OCI-LY7 (cell line): ENCODE measurements around the gene SGSM2. TPM values are rescaled to one million over a fixed set of nuclear protein-coding genes. Genes with fewer than 3 reads are reported as not detected.

Experiments used
- BruUV-seq: library from RNA; stranded (reverse); fragments of 400-500 nt; replicated peaks from 2 replicates; lab custom pipeline; 2021; lab: Mats Ljungman, UMichigan
- CTCF ChIA-PET: fragments of 300-600 bp; sonication (Branson Sonifier 250); formaldehyde crosslinking; loops from one replicate; lab custom pipeline; 2022; ENCODE audit warnings: antibody characterized with exemption; ENCODE audit not compliant: unreplicated experiment; lab: Charles Lee
- POLR2A ChIA-PET: fragments of 300-600 bp; sonication (Branson Sonifier 250); formaldehyde crosslinking; loops from one replicate; lab custom pipeline; 2022; ENCODE audit warnings: antibody characterized with exemption; lab: Charles Lee
- DNase-seq: peaks from one replicate; pipeline ENCODE4 v3.0.0-alpha.2; 2015; ENCODE audit warnings: low spot score
- H2AFZ ChIP-seq: fragments of 200-600 bp; sonication (generic), shearing (Covaris generic); 2 replicates; pipeline ENCODE4 v1.6.1; 2014; ENCODE audit warnings: mild to moderate bottlenecking, antibody characterized with exemption, low read length, moderate library complexity
- H3K27ac ChIP-seq: fragments of 200-600 bp; sonication (generic); 2 replicates; pipeline ENCODE4 v1.5.1; 2014; ENCODE audit warnings: mixed run types, low read depth, mild to moderate bottlenecking, moderate library complexity, low read length, inconsistent platforms; ENCODE audit not compliant: poor library complexity, severe bottlenecking
- H3K36me3 ChIP-seq: fragments of 200-600 bp; sonication (generic); 2 replicates; pipeline ENCODE4 v1.6.1; 2014; ENCODE audit warnings: mild to moderate bottlenecking, antibody characterized with exemption, low read length, moderate library complexity, mixed read lengths; ENCODE audit not compliant: insufficient read depth
- H3K4me1 ChIP-seq: fragments of 200-600 bp; sonication (generic); 2 replicates; pipeline ENCODE4 v1.5.1; 2014; ENCODE audit warnings: mild to moderate bottlenecking, low read length; ENCODE audit not compliant: insufficient read depth, poor library complexity, severe bottlenecking
- H3K4me2 ChIP-seq: fragments of 200-600 bp; sonication (generic); 2 replicates; pipeline ENCODE4 v1.6.1; 2014; ENCODE audit warnings: mild to moderate bottlenecking, low read length
- H3K4me3 ChIP-seq: fragments of 200-600 bp; sonication (generic); 2 replicates; pipeline ENCODE4 v1.5.1; 2014; ENCODE audit warnings: mild to moderate bottlenecking, low read depth, low read length; ENCODE audit not compliant: poor library complexity, severe bottlenecking
- H3K79me2 ChIP-seq: fragments of 200-600 bp; sonication (generic); 2 replicates; pipeline ENCODE4 v1.6.1; 2016; ENCODE audit warnings: low read depth, mild to moderate bottlenecking, low read length, moderate library complexity, mixed read lengths; ENCODE audit not compliant: insufficient read depth
- H3K9me2 ChIP-seq: fragments of 200-600 bp; sonication (generic); 2 replicates; pipeline ENCODE4 v1.6.1; 2016; ENCODE audit warnings: mild to moderate bottlenecking, low read length, mixed read lengths; ENCODE audit not compliant: insufficient read depth
- H3K9me3 ChIP-seq: fragments of 200-600 bp; sonication (generic); 2 replicates; pipeline ENCODE4 v1.6.1; 2014; ENCODE audit warnings: mild to moderate bottlenecking, mixed run types, low read length, mixed read lengths
- H4K20me1 ChIP-seq: fragments of 200-600 bp; sonication (generic); 2 replicates; pipeline ENCODE4 v1.6.1; 2014; ENCODE audit warnings: mild to moderate bottlenecking, antibody characterized with exemption, low read length, moderate library complexity, mixed read lengths; ENCODE audit not compliant: insufficient read depth
- CTCF ChIP-seq: fragments of 200-600 bp; sonication (generic); conservative IDR thresholded peaks from 2 replicates; pipeline ENCODE4 v1.5.1; 2014; ENCODE audit warnings: mild to moderate bottlenecking, antibody characterized with exemption, low read length, moderate library complexity, mixed read lengths
- EZH2phosphoT487 ChIP-seq: fragments of 200-600 bp; sonication (generic); IDR thresholded peaks from 2 replicates; pipeline ENCODE4 v1.6.1; 2018; ENCODE audit warnings: low read depth, borderline replicate concordance, mild to moderate bottlenecking, mixed run types, antibody characterized with exemption, low read length, moderate library complexity, mixed read lengths
- intact Hi-C: fragments of 100-400 bp; cut with micrococcal nuclease; formaldehyde crosslinking; loops from one replicate; pipeline ENCODE4 v1.10.0; 2022; ENCODE audit not compliant: unreplicated experiment
- total RNA-seq, 2 experiments: library from RNA; depleted of rRNA in 1 of 2; stranded (reverse); fragments of >200 nt in 1 of 2; shearing (Covaris generic) in 1 of 2; gene quantifications; 2 replicates each; pipeline ENCODE4 v1.2.3, GENCODE V29; 2014 to 2022

Gene SGSM2
- total RNA-seq, 2 experiments from 2014 or later: 44.0 to 50.6 TPM

GRCh38 chr17:2351269-2351668, 14.0 kb downstream of the SGSM2 start:
- Histone ChIP-seq H3K27ac (no peak overlapping the region), H4K20me1 (no peaks in the 10 kb centered on the region), H3K36me3 (no peaks in the 10 kb centered on the region), H3K4me2 (no peak overlapping the region), H3K79me2 (no peaks in the 10 kb centered on the region), H2AFZ (no peak overlapping the region), H3K4me3 (no peak overlapping the region), H3K9me3 (no peaks in the 10 kb centered on the region), H3K4me1 (peaks cover 10% of the 10 kb centered on the region), H3K9me2 (no peaks in the 10 kb centered on the region)
- no TSS peak for BruUV-seq
- TF ChIP-seq EZH2phosphoT487 (no peak), CTCF (no peak)
- no peak for DNase-seq
- ChIA-PET CTCF (no interaction called here), POLR2A (interaction anchor here (0.6 kb wide), 1 partner anchor 233 kb away, joined by 3 read pairs; no protein-coding TSS in a partner anchor)
- intact Hi-C loops: no loop called here

- BruUV-seq: no TSS peak
Observed at GRCh38 chr17:2354311-2354710, 17.0 kb downstream of the SGSM2 start.

More at GRCh38 chr17:2354311-2354710, 17.0 kb downstream of the SGSM2 start:
- H4K20me1 ChIP-seq: no peaks in the 10 kb centered on the region
- no peak overlapping the region for H3K4me3 ChIP-seq
- ChIA-PET POLR2A (interaction anchor here (0.6 kb wide), 1 partner anchor 50 kb away, joined by 3 read pairs; no protein-coding TSS in a partner anchor), CTCF (no interaction called here)
- intact Hi-C loops: no loop called here
- TF ChIP-seq CTCF (no peak), EZH2phosphoT487 (no peak)
- no peaks in the 10 kb centered on the region for H3K79me2 ChIP-seq
- H3K9me2 ChIP-seq: no peaks in the 10 kb centered on the region
- no peak overlapping the region for H2AFZ ChIP-seq
- no peaks in the 10 kb centered on the region for H3K36me3 ChIP-seq
- DNase-seq: no peak
- no peaks in the 10 kb centered on the region for H3K9me3 ChIP-seq
- H3K4me1 ChIP-seq: peaks cover 10% of the 10 kb centered on the region
- no peak overlapping the region for H3K4me2 ChIP-seq
- no peak overlapping the region for H3K27ac ChIP-seq
